SK-N-SH (cell line): ENCODE data around the gene SIRPB2. TPM values are rescaled to one million over a fixed set of nuclear protein-coding genes. Genes with fewer than 3 reads are reported as not detected.
"Not testable (repeated sequence)": the region's sequence is repeated elsewhere in the genome, so short reads cannot be mapped to it uniquely, and the experiment has no call there.

Experiments
- CTCF ChIA-PET: fragments of 300-600, 350-600 bp; formaldehyde crosslinking; extraction: SDS; loops from one replicate; lab custom pipeline; 2021; lab: Yijun Ruan, JAX
- POLR2A ChIA-PET: fragments of 350-600 bp; sonication (Branson Sonifier 250); formaldehyde crosslinking; extraction: SDS; loops from one replicate; lab custom pipeline; 2020; ENCODE audit warnings: antibody characterized with exemption, inconsistent platforms; lab: Yijun Ruan, JAX
- DNase-seq: peaks from one replicate; pipeline ENCODE4 v3.0.0; 2012
- H2AFZ ChIP-seq: fragments of 200-600 bp; sonication (generic); 2 replicates; pipeline ENCODE4 v1.8.1; 2016; ENCODE audit warnings: antibody characterized with exemption, mild to moderate bottlenecking, low read depth
- H3F3A ChIP-seq: fragments of 200-600 bp; sonication (generic); replicated peaks from 2 replicates; pipeline ENCODE3; 2016; ENCODE audit warnings: antibody characterized with exemption, mild to moderate bottlenecking; ENCODE audit not compliant: insufficient read depth
- H3K27ac ChIP-seq, 2 experiments: fragments of 200-500 bp in 1 of 2; fragments of 200-600 bp in 1 of 2; sonication (Bioruptor generic) in 1 of 2; sonication (generic), shearing (Covaris generic) in 1 of 2; 2 replicates each; pipeline versions ENCODE4 v1.5.1 to v1.6.1; 2014 to 2016; ENCODE audit warnings: low read depth in 2 of 2, inconsistent platforms in 1 of 2, low read length in 1 of 2, mild to moderate bottlenecking in 1 of 2, mixed read lengths in 1 of 2
- H3K27me3 ChIP-seq: fragments of 200-600 bp; sonication (generic), shearing (Covaris generic); 2 replicates; pipeline ENCODE4 v1.6.1; 2016; ENCODE audit warnings: mixed run types; ENCODE audit not compliant: insufficient read depth
- H3K36me3 ChIP-seq, 2 experiments: fragments of 200-500 bp in 1 of 2; fragments of 200-600 bp in 1 of 2; sonication (Bioruptor generic) in 1 of 2; sonication (generic) in 1 of 2; replicated peaks in 1 of 2; 2 replicates each; pipeline versions ENCODE3 to v1.5.1; 2014 to 2016; ENCODE audit warnings: low read length in 1 of 2, mild to moderate bottlenecking in 1 of 2; ENCODE audit not compliant: insufficient read depth in 2 of 2, control insufficient read depth in 1 of 2
- H3K4me1 ChIP-seq, 2 experiments: fragments of 200-500 bp in 1 of 2; fragments of 200-600 bp in 1 of 2; sonication (Bioruptor generic) in 1 of 2; sonication (generic), shearing (Covaris generic) in 1 of 2; 2 replicates each; pipeline versions ENCODE4 v1.5.1 to v1.6.1; 2014 to 2016; ENCODE audit warnings: low read depth in 1 of 2, low read length in 1 of 2, mixed run types in 1 of 2; ENCODE audit not compliant: insufficient read depth in 2 of 2, control insufficient read depth in 1 of 2
- H3K4me2 ChIP-seq: fragments of 200-600 bp; sonication (generic), shearing (Covaris generic); 2 replicates; pipeline ENCODE4 v1.6.1; 2017; ENCODE audit warnings: mixed run types
- H3K4me3 ChIP-seq, 2 experiments: fragments of 200-500 bp in 1 of 2; fragments of 200-600 bp in 1 of 2; sonication (Bioruptor generic) in 1 of 2; sonication (generic), shearing (Covaris generic) in 1 of 2; 2 replicates each; pipeline versions ENCODE4 v1.5.1 to v1.8.1; 2014 to 2016; ENCODE audit warnings: low read depth in 2 of 2, inconsistent platforms in 1 of 2, low read length in 1 of 2, mild to moderate bottlenecking in 1 of 2, mixed read lengths in 1 of 2, moderate library complexity in 1 of 2
- H3K79me2 ChIP-seq: fragments of 200-600 bp; sonication (generic); 2 replicates; pipeline ENCODE4 v1.8.1; 2017; ENCODE audit warnings: mild to moderate bottlenecking; ENCODE audit not compliant: insufficient read depth
- H3K9ac ChIP-seq: fragments of 200-600 bp; sonication (generic); 2 replicates; pipeline ENCODE4 v1.6.1; 2017; ENCODE audit warnings: mixed run types
- H3K9me2 ChIP-seq: fragments of 200-600 bp; sonication (generic); 2 replicates; pipeline ENCODE4 v1.6.1; 2017; ENCODE audit warnings: mixed run types
- H3K9me3 ChIP-seq: fragments of 200-600 bp; sonication (generic); 2 replicates; pipeline ENCODE4 v1.6.1; 2017; ENCODE audit warnings: mixed run types, mild to moderate bottlenecking, moderate library complexity
- H4K20me1 ChIP-seq: fragments of 200-600 bp; sonication (generic); 2 replicates; pipeline ENCODE4 v1.6.1; 2017; ENCODE audit warnings: mild to moderate bottlenecking, mixed run types; ENCODE audit not compliant: insufficient read depth
- ELF1 ChIP-seq: IDR thresholded peaks from 2 replicates; pipeline ENCODE4 v1.4.0; 2012
- NFIC ChIP-seq: IDR thresholded peaks from 2 replicates; pipeline ENCODE4 v1.4.0; 2012; ENCODE audit warnings: borderline replicate concordance
- WGBS: methylation state at CpG from one replicate; pipeline ENCODE4 v1.1.6; 2017; ENCODE audit warnings: low lambda C conversion rate; 5-methylcytosine and 5-hydroxymethylcytosine counted together
- polyA plus RNA-seq, 3 experiments: library from polyadenylated mRNA; depleted of rRNA; stranded (reverse); fragments of >200 nt; gene quantifications; 2 replicates each; pipeline ENCODE4 v1.2.3, GENCODE V29; 2012
- TF ChIP-seq, protein P1 (sequence below): IDR thresholded peaks from 2 replicates; pipeline ENCODE4 v1.6.1; 2012; ENCODE audit warnings: mild to moderate bottlenecking, low read depth, low read length, moderate library complexity

Gene SIRPB2
- polyA plus RNA-seq, 1 of the 3 experiments (the other 2 are of a cell fraction): not detected

DNA sequence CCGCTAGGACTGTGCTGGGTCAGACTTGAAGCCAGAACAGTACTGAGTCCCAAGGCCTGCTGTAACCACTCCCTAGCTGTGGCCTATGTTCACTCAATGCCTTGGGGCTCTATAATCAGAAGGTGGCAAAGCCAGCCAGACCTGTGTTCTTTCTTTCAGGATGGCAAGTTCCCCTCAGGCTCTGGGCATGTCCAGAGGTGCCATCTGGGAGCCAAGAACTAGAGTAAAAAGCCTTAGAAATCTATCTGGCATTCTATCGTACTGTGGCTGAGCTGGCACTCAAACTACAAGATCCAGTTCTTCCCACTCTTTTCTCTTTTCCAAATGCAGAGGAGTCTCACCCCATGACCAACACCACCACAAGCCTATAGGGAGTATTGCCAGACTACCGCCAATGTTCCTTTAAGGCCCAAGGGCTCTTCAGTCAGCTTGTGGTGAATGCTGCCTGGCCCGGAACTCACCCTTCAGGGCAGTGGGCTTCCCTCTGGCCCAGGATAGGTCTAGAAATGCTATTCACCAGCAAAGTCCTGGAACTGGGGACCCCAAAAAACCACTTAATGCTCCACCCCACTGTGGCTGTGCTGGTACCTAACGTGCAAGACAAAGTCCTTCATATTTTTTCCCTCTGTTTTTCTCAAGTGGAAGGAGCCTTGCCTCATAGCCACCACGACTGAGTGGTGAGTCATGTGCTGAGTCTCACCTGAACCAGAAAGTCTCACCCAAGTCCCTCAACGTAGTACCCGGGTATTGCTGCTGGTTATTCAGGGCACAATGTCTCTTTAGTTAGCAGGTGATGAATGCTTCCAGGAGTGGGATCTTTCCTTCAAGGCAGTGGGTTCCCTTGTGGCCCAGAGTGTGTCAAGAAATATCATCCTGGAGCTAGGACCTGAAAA is 8.6 kb upstream of the SIRPB2 start:
- Histone ChIP-seq H3K79me2 (no peaks in the 10 kb centered on the region), H3K27me3 (peaks cover 13% of the 10 kb centered on the region; the same call in 1 of the 2 replicates), H3K36me3 (no peaks in the 10 kb centered on the region), H3K9me2 (no peaks in the 10 kb centered on the region), H3K4me2 (no peak overlapping the region), H3K4me1 (no peaks in the 10 kb centered on the region; a peak in 1 of 4 replicates), H3K27ac (no peak overlapping the region), H4K20me1 (no peaks in the 10 kb centered on the region), H3K9me3 (no peaks in the 10 kb centered on the region), H3F3A (no peaks in the 10 kb centered on the region), H3K9ac (no peak overlapping the region), H2AFZ (no peak overlapping the region), H3K4me3 (no peak overlapping the region)
- TF ChIP-seq, protein P1, sequence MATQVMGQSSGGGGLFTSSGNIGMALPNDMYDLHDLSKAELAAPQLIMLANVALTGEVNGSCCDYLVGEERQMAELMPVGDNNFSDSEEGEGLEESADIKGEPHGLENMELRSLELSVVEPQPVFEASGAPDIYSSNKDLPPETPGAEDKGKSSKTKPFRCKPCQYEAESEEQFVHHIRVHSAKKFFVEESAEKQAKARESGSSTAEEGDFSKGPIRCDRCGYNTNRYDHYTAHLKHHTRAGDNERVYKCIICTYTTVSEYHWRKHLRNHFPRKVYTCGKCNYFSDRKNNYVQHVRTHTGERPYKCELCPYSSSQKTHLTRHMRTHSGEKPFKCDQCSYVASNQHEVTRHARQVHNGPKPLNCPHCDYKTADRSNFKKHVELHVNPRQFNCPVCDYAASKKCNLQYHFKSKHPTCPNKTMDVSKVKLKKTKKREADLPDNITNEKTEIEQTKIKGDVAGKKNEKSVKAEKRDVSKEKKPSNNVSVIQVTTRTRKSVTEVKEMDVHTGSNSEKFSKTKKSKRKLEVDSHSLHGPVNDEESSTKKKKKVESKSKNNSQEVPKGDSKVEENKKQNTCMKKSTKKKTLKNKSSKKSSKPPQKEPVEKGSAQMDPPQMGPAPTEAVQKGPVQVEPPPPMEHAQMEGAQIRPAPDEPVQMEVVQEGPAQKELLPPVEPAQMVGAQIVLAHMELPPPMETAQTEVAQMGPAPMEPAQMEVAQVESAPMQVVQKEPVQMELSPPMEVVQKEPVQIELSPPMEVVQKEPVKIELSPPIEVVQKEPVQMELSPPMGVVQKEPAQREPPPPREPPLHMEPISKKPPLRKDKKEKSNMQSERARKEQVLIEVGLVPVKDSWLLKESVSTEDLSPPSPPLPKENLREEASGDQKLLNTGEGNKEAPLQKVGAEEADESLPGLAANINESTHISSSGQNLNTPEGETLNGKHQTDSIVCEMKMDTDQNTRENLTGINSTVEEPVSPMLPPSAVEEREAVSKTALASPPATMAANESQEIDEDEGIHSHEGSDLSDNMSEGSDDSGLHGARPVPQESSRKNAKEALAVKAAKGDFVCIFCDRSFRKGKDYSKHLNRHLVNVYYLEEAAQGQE: no peak
- TF ChIP-seq ELF1: no peak
- ChIA-PET CTCF (interaction anchor here (1.4 to 3.0 kb wide), 2 partner anchors 9 to 33 kb away, joined by 7 to 15 read pairs; partner anchors contain the start of gene NSFL1C), POLR2A (no interaction called here)
- no peak for DNase-seq
- 34% methylated on average over 8 of the region's 8 CpGs for WGBS

DNA sequence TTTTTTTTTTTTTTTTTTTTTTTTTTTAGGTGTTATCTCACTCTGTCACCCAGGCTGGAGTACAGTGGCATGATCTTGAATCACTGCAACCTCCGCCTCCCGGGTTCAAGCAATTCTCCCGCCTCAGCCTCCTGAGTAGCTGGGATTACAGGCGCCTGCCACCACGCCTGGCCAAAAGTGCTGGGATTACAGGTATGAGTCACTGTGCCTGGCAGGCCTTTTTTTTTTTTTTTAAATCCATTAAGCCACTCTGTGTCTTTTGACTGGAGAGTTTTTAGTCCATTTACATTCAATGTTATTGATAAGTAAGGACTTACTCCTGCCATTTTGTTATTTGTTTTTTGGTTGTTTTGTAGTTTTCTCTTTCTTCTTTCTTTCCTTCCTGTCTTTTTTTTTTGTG is 6.2 kb upstream of the SIRPB2 start:
- H3K79me2 ChIP-seq, H3K4me3 ChIP-seq, H3K9me3 ChIP-seq, H3K4me1 ChIP-seq, H3K9me2 ChIP-seq, H4K20me1 ChIP-seq, POLR2A ChIA-PET, H3K36me3 ChIP-seq, H3K4me2 ChIP-seq, H3K27ac ChIP-seq, DNase-seq, H2AFZ ChIP-seq, H3K9ac ChIP-seq, H3F3A ChIP-seq: not testable (repeated sequence)
- peaks cover 19% of the 10 kb centered on the region; the same call in 1 of the 2 replicates for H3K27me3 ChIP-seq
- CTCF ChIA-PET: interaction anchor here (0.6 kb wide), 2 partner anchors 53 to 182 kb away, joined by 3 read pairs; no protein-coding TSS in a partner anchor
- WGBS: 55% methylated on average over 5 of the region's 5 CpGs

DNA sequence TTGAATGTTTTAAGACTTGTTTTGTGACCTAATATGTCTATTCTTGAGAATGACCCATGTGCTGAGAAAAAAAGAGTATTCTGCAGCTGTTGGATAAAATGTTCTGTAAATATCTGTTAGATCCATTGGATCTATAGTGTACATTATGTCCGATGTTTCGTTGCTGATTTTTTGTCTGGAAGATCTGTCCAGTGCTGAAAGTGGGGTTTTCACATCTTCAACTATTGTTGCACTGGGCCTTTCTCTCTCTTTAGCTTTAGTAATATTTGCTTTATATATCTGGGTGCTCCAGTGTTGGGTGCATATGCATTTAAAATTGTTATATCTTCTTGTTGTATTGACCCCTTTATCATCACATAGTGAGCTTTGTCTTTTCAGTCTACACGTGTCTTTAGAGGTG is 5.7 kb upstream of the SIRPB2 start:
- ChIA-PET POLR2A (no interaction called here), CTCF (interaction anchor here (0.6 kb wide), 1 partner anchor 53 kb away, joined by 3 read pairs; no protein-coding TSS in a partner anchor)
- no peaks in the 10 kb centered on the region for H3K36me3 ChIP-seq
- no peaks in the 10 kb centered on the region for H4K20me1 ChIP-seq
- no peaks in the 10 kb centered on the region for H3K79me2 ChIP-seq
- no peak overlapping the region for H3K4me3 ChIP-seq
- TF ChIP-seq NFIC: no peak
- TF ChIP-seq, protein P1: 0 out of 2 replicates have a peak, but pooled peaks have one; percentile 53
- 29% methylated on average over 3 of the region's 3 CpGs for WGBS
- H3K27ac ChIP-seq: no peak overlapping the region
- no peak overlapping the region for H3K4me2 ChIP-seq
- no peak overlapping the region for H2AFZ ChIP-seq
- no peak for DNase-seq
- H3F3A ChIP-seq: no peaks in the 10 kb centered on the region
- no peak overlapping the region for H3K9ac ChIP-seq
- H3K4me1 ChIP-seq: no peaks in the 10 kb centered on the region; a peak in 1 of 4 replicates
- H3K27me3 ChIP-seq: peaks cover 22% of the 10 kb centered on the region; the same call in 1 of the 2 replicates
- H3K9me3 ChIP-seq: no peaks in the 10 kb centered on the region
- H3K9me2 ChIP-seq: no peaks in the 10 kb centered on the region
